Smooth muscle cell of the brain vasculature (primary cell): ENCODE measurements around the gene DUSP28.

Source experiments
- DNase-seq: peaks from one replicate; pipeline ENCODE4 v3.0.0-alpha.2; 2012; ENCODE audit warnings: low read depth, low spot score

Gene DUSP28

GRCh38 chr2:240586198-240586918 lies 26.2 kb downstream of the DUSP28 start, which contains the start of gene CAPN10:
TSS of gene CAPN10 (plus strand) at chr2:240586734. CDS start at chr2:240586912, 178 bp downstream.
- DNase-seq: peak; percentile 88

GRCh38 chr2:240586919-240587800 lies 27.0 kb downstream of the DUSP28 start:
- no peak for DNase-seq

GRCh38 chr2:240588006-240588655 lies 28.0 kb downstream of the DUSP28 start:
- no peak for DNase-seq

- no peak for DNase-seq
Measured at GRCh38 chr2:240588669-240589068, 28.5 kb downstream of the DUSP28 start.

GRCh38 chr2:240589375-240589774 lies 29.2 kb downstream of the DUSP28 start:
- no peak for DNase-seq

- no peak for DNase-seq
Measured at GRCh38 chr2:240589850-240590525, 29.8 kb downstream of the DUSP28 start.

GRCh38 chr2:240590681-240591111 lies 30.5 kb downstream of the DUSP28 start:
- DNase-seq: no peak

- DNase-seq: no peak
Measured at GRCh38 chr2:240591226-240591625, 31.1 kb downstream of the DUSP28 start.

- no peak for DNase-seq
Measured at GRCh38 chr2:240591784-240592183, 31.6 kb downstream of the DUSP28 start.

- DNase-seq: no peak
Measured at GRCh38 chr2:240593026-240593702, 33.0 kb downstream of the DUSP28 start.

- no peak for DNase-seq
Measured at GRCh38 chr2:240593703-240594451, 33.7 kb downstream of the DUSP28 start.

GRCh38 chr2:240594511-240595380 lies 34.6 kb downstream of the DUSP28 start:
- no peak for DNase-seq

- no peak for DNase-seq
Measured at GRCh38 chr2:240595381-240596079, 35.4 kb downstream of the DUSP28 start.

GRCh38 chr2:240596080-240596460 lies 35.9 kb downstream of the DUSP28 start:
- no peak for DNase-seq

- no peak for DNase-seq
Measured at GRCh38 chr2:240596491-240596931, 36.4 kb downstream of the DUSP28 start.

- DNase-seq: no peak
Measured at GRCh38 chr2:240597054-240597418, 36.9 kb downstream of the DUSP28 start.

GRCh38 chr2:240597419-240598181 lies 37.4 kb downstream of the DUSP28 start:
- no peak for DNase-seq
